Adrenal gland (tissue), 12 donors: ENCODE measurements around the gene DBNL. TPM values are rescaled to one million over a fixed set of nuclear protein-coding genes. Genes with fewer than 3 reads are reported as not detected.

Experiments
- DNase-seq, 7 donors: peaks; one replicate each; pipeline ENCODE4 v3.0.0-alpha.2; 2019 to 2020
- H3K27ac ChIP-seq, 5 donors: fragments of 200-600 bp; sonication (generic) in 4 of 5; 1 replicate in 3 of 5; 2 replicates in 2 of 5; pipeline versions ENCODE4 v1.5.1 to v1.8.0; 2016 to 2020; ENCODE audit warnings: mild to moderate bottlenecking in 1 of 5
- H3K27me3 ChIP-seq: fragments of 200-600 bp; 2 replicates; pipeline ENCODE4 v1.8.0; 2021
- H3K36me3 ChIP-seq, 2 donors: fragments of 200-600 bp; replicated peaks in 1 of 2; 1 replicate in 1 of 2; 2 replicates in 1 of 2; pipeline versions ENCODE4 v1.5.1 to v1.8.0; 2018 to 2022
- H3K4me1 ChIP-seq, 2 donors: fragments of 200-600 bp; replicated peaks in 1 of 2; 1 replicate in 1 of 2; 2 replicates in 1 of 2; pipeline versions ENCODE4 v1.5.1 to v1.8.0; 2018 to 2021
- H3K4me3 ChIP-seq, 4 donors: fragments of 200-600 bp; sonication (generic) in 3 of 4; one replicate each; pipeline ENCODE4 v1.5.1; 2016 to 2018
- H3K9me3 ChIP-seq, 3 donors: fragments of 200-600 bp; sonication (generic) in 1 of 3; replicated peaks in 1 of 3; 1 replicate in 2 of 3; 2 replicates in 1 of 3; pipeline versions ENCODE4 v1.5.1 to v1.8.0; 2016 to 2021
- POLR2A ChIP-seq, 2 donors: fragments of 450-650 bp; IDR thresholded peaks; one replicate each; pipeline ENCODE4 v1.6.1; 2017; ENCODE audit warnings: antibody characterized with exemption in 2 of 2, mild to moderate bottlenecking in 2 of 2, moderate library complexity in 1 of 2
- WGBS, 4 donors: extraction: QIAGEN DNeasy Blood & Tissue Kit in 2 of 4; methylation state at CpG; one replicate each; pipeline versions ENCODE4 v1.1.5 to v1.1.7; 2013 to 2017; 5-methylcytosine and 5-hydroxymethylcytosine counted together
- intact Hi-C, 2 donors: fragments of 100-400 bp; cut with DNase I; formaldehyde crosslinking; loops; one replicate each; pipeline versions ENCODE4 v1.14.1 to v1.15.0; 2022 to 2023
- polyA plus RNA-seq, 3 donors: library from polyadenylated mRNA; stranded (reverse); fragments of 200-250 nt in 2 of 3; fragments of 350-450 nt in 1 of 3; fragmentation: Illumina TruSeq in 1 of 3; extraction: RNeasy Lipid Tissue Mini Kit (QIAGEN cat#74804) in 1 of 3; gene quantifications; one replicate each; pipeline ENCODE4 v1.2.3, GENCODE V29; 2013 to 2014
- total RNA-seq, 9 donors: library from RNA; depleted of rRNA in 4 of 9; stranded (reverse); fragments of >200 nt in 4 of 9; fragments of 120-200 nt in 1 of 9; fragmentation: NEBNext Ultra II Directional in 1 of 9; extraction: Animal tissue kit (Norgen Biotek cat#: 25700) in 1 of 9; gene quantifications; one replicate each; pipeline versions ENCODE4 v1.1.0 to v1.2.4, GENCODE V29; 2013 to 2023
- TF ChIP-seq, protein P1 (sequence below), 6 experiments: fragments of 450-650 bp in 4 of 6; fragments of 200-600 bp in 2 of 6; sonication (generic) in 1 of 6; IDR thresholded peaks; 1 replicate in 5 of 6; 2 replicates in 1 of 6; pipeline versions ENCODE4 v1.5.1 to v1.8.0; 2016 to 2021; ENCODE audit warnings: antibody characterized with exemption in 6 of 6, mild to moderate bottlenecking in 2 of 6, moderate library complexity in 1 of 6
- donor health status: healthy with polysubstance abuse.
- donor health status: Bipolar disorder and iron deficiency.
- donor health status: DM: yes; HTN: yes; CAD: no.
- donor health status: DM: no; HTN: no; CAD: no.
- donor health status: DM: no; HTN: no; CAD: no.
- donor health status: DM: yes; HTN: yes; CAD: no.

Gene DBNL
- total and polyA plus RNA-seq, 12 donors: 46.2 to 145 (median 77.7) TPM

DNA sequence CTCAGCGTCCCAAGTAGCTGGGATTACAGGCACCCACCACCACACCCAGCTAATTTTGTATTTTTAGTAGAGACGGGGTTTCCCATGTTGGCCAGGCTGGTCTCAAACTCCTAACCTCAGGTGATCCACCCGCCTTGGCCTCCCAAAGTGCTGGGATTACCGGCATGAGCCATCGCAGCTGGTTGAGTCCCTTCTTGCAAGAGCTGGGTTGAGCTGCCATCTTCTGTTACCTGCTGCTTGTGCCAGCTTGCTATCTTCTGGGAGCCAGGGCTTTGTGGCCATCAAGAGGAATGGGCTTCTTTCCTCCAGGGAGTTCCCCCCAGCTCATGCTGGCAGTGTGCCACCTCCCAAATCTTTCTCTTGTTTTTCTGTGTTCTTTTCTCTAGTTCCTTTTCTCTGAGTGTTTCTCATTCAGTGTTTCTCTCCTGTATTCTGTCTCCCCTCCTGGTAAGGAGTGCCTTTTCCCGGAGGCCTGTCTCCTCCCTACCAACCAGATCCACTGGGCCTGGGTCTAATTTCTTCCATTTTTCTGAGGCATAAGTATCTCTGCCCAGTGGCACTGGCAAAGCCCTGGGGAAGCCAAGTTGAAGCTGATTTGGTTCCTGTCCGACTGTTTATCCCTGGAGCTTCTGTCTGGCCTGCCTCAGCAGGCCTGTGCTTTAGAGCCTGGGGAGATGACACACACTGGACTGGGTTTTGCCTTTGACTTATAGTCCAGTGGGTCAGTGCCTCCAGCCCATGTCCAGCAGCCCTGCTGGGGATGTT is 3.7 kb downstream of the DBNL start:
- no peaks in the 10 kb centered on the region for H3K9me3 ChIP-seq
- H3K4me1 ChIP-seq: peaks cover 18 to 21% of the 10 kb centered on the region in 2 donors
- intact Hi-C loops: no loop called here
- H3K27me3 ChIP-seq: no peaks in the 10 kb centered on the region
- H3K4me3 ChIP-seq: no peak overlapping the region
- WGBS, 4 donors: 84 to 95% (median 92%) methylated on average over 5 to 7 of the region's 7 CpGs
- peaks cover 0 to 40% of the 10 kb centered on the region in 2 donors for H3K36me3 ChIP-seq
- H3K27ac ChIP-seq: no peak overlapping the region
- DNase-seq: peak in 2 of 7 donors; percentile 12 to 48
- TF ChIP-seq, protein P1, sequence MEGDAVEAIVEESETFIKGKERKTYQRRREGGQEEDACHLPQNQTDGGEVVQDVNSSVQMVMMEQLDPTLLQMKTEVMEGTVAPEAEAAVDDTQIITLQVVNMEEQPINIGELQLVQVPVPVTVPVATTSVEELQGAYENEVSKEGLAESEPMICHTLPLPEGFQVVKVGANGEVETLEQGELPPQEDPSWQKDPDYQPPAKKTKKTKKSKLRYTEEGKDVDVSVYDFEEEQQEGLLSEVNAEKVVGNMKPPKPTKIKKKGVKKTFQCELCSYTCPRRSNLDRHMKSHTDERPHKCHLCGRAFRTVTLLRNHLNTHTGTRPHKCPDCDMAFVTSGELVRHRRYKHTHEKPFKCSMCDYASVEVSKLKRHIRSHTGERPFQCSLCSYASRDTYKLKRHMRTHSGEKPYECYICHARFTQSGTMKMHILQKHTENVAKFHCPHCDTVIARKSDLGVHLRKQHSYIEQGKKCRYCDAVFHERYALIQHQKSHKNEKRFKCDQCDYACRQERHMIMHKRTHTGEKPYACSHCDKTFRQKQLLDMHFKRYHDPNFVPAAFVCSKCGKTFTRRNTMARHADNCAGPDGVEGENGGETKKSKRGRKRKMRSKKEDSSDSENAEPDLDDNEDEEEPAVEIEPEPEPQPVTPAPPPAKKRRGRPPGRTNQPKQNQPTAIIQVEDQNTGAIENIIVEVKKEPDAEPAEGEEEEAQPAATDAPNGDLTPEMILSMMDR (IDR thresholded peaks at IDR 0.05): no peak
- TF ChIP-seq POLR2A (IDR thresholded peaks at IDR 0.05): no peak

DNA sequence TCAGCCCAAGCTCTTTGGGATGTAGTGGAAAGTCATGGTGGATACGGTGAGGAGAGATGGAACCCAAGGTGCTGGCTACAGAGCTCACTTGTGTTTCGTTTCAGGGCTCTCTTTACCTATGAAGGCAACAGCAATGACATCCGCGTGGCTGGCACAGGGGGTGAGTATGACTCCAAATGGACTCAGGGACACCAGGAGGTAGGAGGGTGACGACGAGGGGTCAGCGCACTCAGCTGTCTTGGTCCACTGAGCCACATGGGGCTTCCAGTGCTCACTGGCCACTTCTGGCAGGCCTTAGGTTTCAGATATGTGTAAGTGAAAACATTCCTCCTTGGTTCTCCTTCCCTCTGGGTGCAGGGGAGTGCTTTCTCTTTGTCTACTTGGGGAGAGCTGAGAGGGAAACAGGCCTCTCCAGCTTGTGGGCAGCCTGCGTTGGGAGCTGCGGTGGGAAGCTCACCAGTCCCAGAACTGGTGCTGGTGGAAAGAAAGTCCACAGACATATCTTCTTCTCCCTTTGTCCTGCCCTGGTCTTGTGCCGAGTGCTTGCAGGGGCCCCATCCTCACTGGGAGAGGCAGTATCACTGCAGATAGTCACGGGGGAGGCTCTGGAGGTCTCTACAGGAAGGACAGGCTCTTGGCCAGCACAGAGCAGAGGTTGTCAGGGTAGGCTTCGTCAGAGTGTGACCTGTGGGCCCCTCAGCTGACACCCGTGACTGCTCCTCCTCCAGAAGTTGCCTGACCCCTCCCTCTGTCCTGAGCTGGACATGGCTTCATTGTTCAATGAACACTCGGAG is 5.8 kb downstream of the DBNL start:
- TF ChIP-seq, protein P1 (IDR thresholded peaks at IDR 0.05): no peak
- no peak for TF ChIP-seq POLR2A (IDR thresholded peaks at IDR 0.05)
- intact Hi-C loops: no loop called here
- WGBS, 4 donors: 90 to 96% (median 91%) methylated on average over 12 to 14 of the region's 14 CpGs
- Histone ChIP-seq H3K4me1 (peaks cover 8 to 11% of the 10 kb centered on the region in 2 donors), H3K27me3 (no peaks in the 10 kb centered on the region), H3K36me3 (peaks cover 0 to 56% of the 10 kb centered on the region in 2 donors), H3K4me3 (no peak overlapping the region), H3K9me3 (no peaks in the 10 kb centered on the region), H3K27ac (no peak overlapping the region)
- DNase-seq: peak in 2 of 7 donors; percentile 6 to 46

DNA sequence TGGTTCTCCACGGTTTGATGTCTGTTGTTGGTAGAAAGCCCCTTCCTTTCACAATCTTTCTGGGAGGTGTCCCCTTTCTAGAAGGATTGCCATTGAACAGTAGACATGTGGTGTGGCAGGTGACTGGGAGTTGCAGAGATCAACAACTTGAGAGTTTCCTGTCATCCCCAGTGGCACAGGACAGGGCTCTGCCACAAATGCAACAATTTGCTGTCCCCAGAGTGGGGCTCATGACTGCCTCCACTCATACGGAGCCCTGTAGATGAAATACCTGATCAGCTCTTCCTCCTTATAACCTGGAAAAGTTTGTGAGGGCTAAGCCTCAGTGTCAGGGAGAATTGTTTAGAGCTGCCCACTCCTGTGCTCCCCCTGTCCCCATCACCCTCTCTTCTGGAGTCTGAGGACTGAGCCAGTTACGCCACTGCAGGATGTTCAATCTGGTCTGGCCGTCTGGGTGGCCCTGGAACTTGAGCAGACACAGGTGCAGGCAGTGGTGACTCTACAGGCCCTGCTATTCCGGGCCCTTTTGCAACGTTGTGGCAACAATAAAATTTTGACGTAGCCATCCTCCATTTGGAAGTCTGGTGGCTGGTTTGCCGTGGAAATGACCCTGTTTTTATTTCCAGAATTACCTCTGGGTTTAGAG is 6.5 kb downstream of the DBNL start:
- Histone ChIP-seq H3K4me3 (no peak overlapping the region), H3K9me3 (no peaks in the 10 kb centered on the region), H3K27ac (no peak overlapping the region), H3K27me3 (no peaks in the 10 kb centered on the region), H3K4me1 (peaks cover under 1 to 4% of the 10 kb centered on the region in 2 donors), H3K36me3 (peaks cover 0 to 62% of the 10 kb centered on the region in 2 donors)
- DNase-seq: peak in 2 of 7 donors; percentile 5 to 25
- TF ChIP-seq, protein P1 (IDR thresholded peaks at IDR 0.05): no peak
- no peak for TF ChIP-seq POLR2A (IDR thresholded peaks at IDR 0.05)
- intact Hi-C loops: no loop called here
- WGBS, 4 donors: 81 to 85% (median 84%) methylated on average over 3 to 8 of the region's 8 CpGs
